Measurements from ENCODE around the gene PKP1. TPM values are rescaled to one million over a fixed set of nuclear protein-coding genes. Genes with fewer than 3 reads are reported as not detected.

The PKP1 gene
- total RNA-seq, 1 experiment from 2014 or later = 0.94 TPM

DNA sequence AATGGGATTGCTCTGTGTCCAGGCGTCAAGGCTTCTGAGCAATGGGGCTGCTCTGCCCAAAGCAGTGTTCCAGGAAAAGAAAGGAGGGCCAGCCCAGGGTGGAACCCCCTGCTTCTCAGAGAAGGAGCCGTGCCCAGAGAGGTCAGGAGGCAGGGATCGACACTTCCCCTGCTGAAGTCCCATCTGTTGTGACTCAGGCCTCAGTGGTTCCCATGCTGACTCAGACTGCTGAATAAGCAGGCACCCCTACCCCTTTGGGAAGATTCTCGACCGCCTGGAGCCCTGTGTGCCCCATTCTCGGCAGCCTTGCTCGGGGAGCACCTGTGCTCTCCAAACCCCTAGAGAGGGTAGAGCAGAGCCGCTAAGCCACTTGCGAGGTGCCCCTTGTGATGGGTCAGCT is 23.9 kb downstream of the PKP1 start:
- H3K36me3 ChIP-seq (ENCODE audit: low read depth) = no peaks in the 10 kb centered on the region
- H3K27me3 ChIP-seq (ENCODE audit: insufficient read depth, low read depth) = no peaks in the 10 kb centered on the region
- intact Hi-C loops (cut with micrococcal nuclease; ENCODE audit: unreplicated experiment) = no loop called here
- H3K4me1 ChIP-seq (replicated peaks; ENCODE audit: insufficient read depth) = peaks cover 52% of the 10 kb centered on the region
- BruUV-seq (replicated peaks) = no TSS peak
- H3K9me2 ChIP-seq (ENCODE audit: insufficient read depth) = no peaks in the 10 kb centered on the region
- no peak for DNase-seq
- ChIA-PET CTCF (no interaction called here), POLR2A (ENCODE audit: unreplicated experiment) (interaction anchor here (0.6 kb wide), 1 partner anchor 703 kb away, joined by 3 read pairs; the partner anchor contains the start of gene ELF3)
- H3K27ac ChIP-seq = peak overlapping the region; percentile 63
- no peaks in the 10 kb centered on the region for H3K79me2 ChIP-seq (ENCODE audit: low read depth)
- peak overlapping the region; percentile 69 for H3K4me2 ChIP-seq
- peaks cover 34% of the 10 kb centered on the region; the same call in 1 of the 2 replicates for H3F3A ChIP-seq (ENCODE audit: insufficient read depth, low read depth)
- no peak overlapping the region for H2AFZ ChIP-seq
- no peaks in the 10 kb centered on the region for H4K20me1 ChIP-seq (ENCODE audit: insufficient read depth)
- H3K4me3 ChIP-seq = no peak overlapping the region
- no peaks in the 10 kb centered on the region for H3K9me3 ChIP-seq (ENCODE audit: insufficient read depth, low read depth)
- TF ChIP-seq EZH2 (IDR thresholded peaks at IDR 0.05; ENCODE audit: low read depth) = no peak
- no peak for TF ChIP-seq CTCF (conservative IDR thresholded peaks at IDR 0.05)

DNA sequence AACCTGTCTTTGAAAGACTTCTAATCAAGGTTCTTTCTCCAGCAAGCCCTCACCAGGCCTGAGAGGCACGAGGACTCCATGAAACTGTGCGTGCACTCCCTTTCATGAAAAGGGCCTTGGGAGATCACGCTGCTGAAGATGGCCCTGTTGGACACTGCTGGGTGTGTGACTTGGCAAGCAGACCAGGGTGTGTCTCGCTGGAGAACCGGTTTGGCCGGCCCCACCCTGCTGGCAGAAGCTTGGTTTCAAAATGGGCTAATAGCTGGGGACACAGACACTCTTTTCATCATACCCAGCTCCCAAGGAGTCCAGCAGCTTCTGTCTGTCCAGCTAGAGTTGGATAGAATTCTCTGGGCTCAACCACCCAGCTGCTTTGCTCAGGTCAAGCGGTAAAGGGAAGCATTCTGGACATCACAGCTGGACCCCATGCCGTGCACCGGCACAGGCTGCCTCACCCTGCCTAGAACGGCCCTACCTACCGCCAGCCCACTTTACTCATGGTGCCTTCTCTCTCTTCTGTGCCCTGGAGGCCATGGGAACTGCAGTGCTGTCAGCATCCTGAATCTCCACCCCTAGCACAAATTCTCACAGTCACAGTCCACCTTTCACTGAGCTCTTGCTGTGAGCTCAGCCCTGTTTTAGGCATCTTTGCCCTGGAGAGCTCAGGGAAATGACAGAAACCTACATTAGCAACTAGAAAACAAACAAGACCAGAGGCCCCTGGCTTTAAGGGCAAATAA is 24.6 kb downstream of the PKP1 start:
- peak overlapping the region; percentile 69 for H3K4me2 ChIP-seq
- no peaks in the 10 kb centered on the region for H4K20me1 ChIP-seq (ENCODE audit: insufficient read depth)
- no TSS peak for BruUV-seq (replicated peaks)
- intact Hi-C loops (cut with micrococcal nuclease; ENCODE audit: unreplicated experiment) = loop anchor here (2.0 kb wide), 1 partner anchor 47 kb away; no protein-coding TSS in a partner anchor
- peaks cover 34% of the 10 kb centered on the region; the same call in 1 of the 2 replicates for H3F3A ChIP-seq (ENCODE audit: insufficient read depth, low read depth)
- CTCF ChIA-PET = interaction anchor here (0.9 to 1.8 kb wide), 3 partner anchors 19 to 48 kb away, joined by 3 to 8 read pairs (median 6); no protein-coding TSS in a partner anchor
- no peaks in the 10 kb centered on the region for H3K36me3 ChIP-seq (ENCODE audit: low read depth)
- H3K9me3 ChIP-seq (ENCODE audit: insufficient read depth, low read depth) = no peaks in the 10 kb centered on the region
- DNase-seq = peak; percentile 70 to 74
- POLR2A ChIA-PET (ENCODE audit: unreplicated experiment) = interaction anchor here (0.6 to 0.8 kb wide), 2 partner anchors 25 to 702 kb away, joined by 3 to 4 read pairs; partner anchors contain the start of gene ELF3
- no peak overlapping the region for H2AFZ ChIP-seq
- H3K4me1 ChIP-seq (replicated peaks; ENCODE audit: insufficient read depth) = peaks cover 52% of the 10 kb centered on the region
- no peak for TF ChIP-seq EZH2 (IDR thresholded peaks at IDR 0.05; ENCODE audit: low read depth)
- TF ChIP-seq CTCF (conservative IDR thresholded peaks at IDR 0.05) = no peak
- no peaks in the 10 kb centered on the region for H3K9me2 ChIP-seq (ENCODE audit: insufficient read depth)
- no peaks in the 10 kb centered on the region for H3K27me3 ChIP-seq (ENCODE audit: insufficient read depth, low read depth)
- H3K4me3 ChIP-seq = no peak overlapping the region
- H3K79me2 ChIP-seq (ENCODE audit: low read depth) = no peaks in the 10 kb centered on the region
- peak overlapping the region; percentile 63 for H3K27ac ChIP-seq

GRCh38 chr1:201309416-201309815 is 26.1 kb downstream of the PKP1 start:
- Histone ChIP-seq H2AFZ (no peak overlapping the region), H3K27me3 (ENCODE audit: insufficient read depth, low read depth) (no peaks in the 10 kb centered on the region), H3K4me2 (peak overlapping the region; percentile 69), H3K4me3 (no peak overlapping the region), H3K9me3 (ENCODE audit: insufficient read depth, low read depth) (no peaks in the 10 kb centered on the region), H3K9me2 (ENCODE audit: insufficient read depth) (no peaks in the 10 kb centered on the region), H4K20me1 (ENCODE audit: insufficient read depth) (no peaks in the 10 kb centered on the region), H3K79me2 (ENCODE audit: low read depth) (no peaks in the 10 kb centered on the region), H3K27ac (peak overlapping the region; percentile 63), H3F3A (ENCODE audit: insufficient read depth, low read depth) (peaks cover 34% of the 10 kb centered on the region; the same call in 1 of the 2 replicates), H3K4me1 (replicated peaks; ENCODE audit: insufficient read depth) (peaks cover 52% of the 10 kb centered on the region), H3K36me3 (ENCODE audit: low read depth) (no peaks in the 10 kb centered on the region)
- TF ChIP-seq CTCF (conservative IDR thresholded peaks at IDR 0.05) (no peak), EZH2 (IDR thresholded peaks at IDR 0.05; ENCODE audit: low read depth) (no peak)
- ChIA-PET CTCF (interaction anchor here (0.5 to 1.8 kb wide), 2 partner anchors 50 to 1129 kb away, joined by 4 to 6 read pairs; no protein-coding TSS in a partner anchor), POLR2A (ENCODE audit: unreplicated experiment) (interaction anchor here (0.6 kb wide), 1 partner anchor 139 kb away, joined by 4 read pairs; no protein-coding TSS in a partner anchor)
- intact Hi-C loops (cut with micrococcal nuclease; ENCODE audit: unreplicated experiment) = loop anchor here (1.0 to 2.0 kb wide), 2 partner anchors 49 to 52 kb away; no protein-coding TSS in a partner anchor
- DNase-seq = peak; percentile 87 to 89
- BruUV-seq (replicated peaks) = no TSS peak
